IPS-18a (cell line): Measurements from ENCODE around the gene MXRA8.
A peak's percentile ranks its signal among the peaks of the same experiment; 100 is the strongest.

Experiments
- H3K27ac ChIP-seq: one replicate; pipeline ENCODE4 v1.5.1; 2013; ENCODE audit warnings: low read length
- H3K27me3 ChIP-seq: one replicate; pipeline ENCODE4 v1.6.1; 2013; ENCODE audit warnings: mild to moderate bottlenecking, low read length; ENCODE audit not compliant: control insufficient read depth, insufficient read depth
- H3K36me3 ChIP-seq: one replicate; pipeline ENCODE4 v1.6.1; 2013; ENCODE audit warnings: low read depth, low read length; ENCODE audit not compliant: control insufficient read depth
- H3K4me1 ChIP-seq: one replicate; pipeline ENCODE4 v1.6.1; 2013; ENCODE audit warnings: low read depth, low read length; ENCODE audit not compliant: control insufficient read depth
- H3K4me3 ChIP-seq: one replicate; pipeline ENCODE4 v1.5.1; 2013; ENCODE audit warnings: low read length
- H3K9ac ChIP-seq: one replicate; pipeline ENCODE4 v1.6.1; 2013; ENCODE audit warnings: mild to moderate bottlenecking, low read length, moderate library complexity
- H3K9me3 ChIP-seq: one replicate; pipeline ENCODE4 v1.6.1; 2013; ENCODE audit warnings: low read depth, low read length; ENCODE audit not compliant: control insufficient read depth

MXRA8 gene

DNA sequence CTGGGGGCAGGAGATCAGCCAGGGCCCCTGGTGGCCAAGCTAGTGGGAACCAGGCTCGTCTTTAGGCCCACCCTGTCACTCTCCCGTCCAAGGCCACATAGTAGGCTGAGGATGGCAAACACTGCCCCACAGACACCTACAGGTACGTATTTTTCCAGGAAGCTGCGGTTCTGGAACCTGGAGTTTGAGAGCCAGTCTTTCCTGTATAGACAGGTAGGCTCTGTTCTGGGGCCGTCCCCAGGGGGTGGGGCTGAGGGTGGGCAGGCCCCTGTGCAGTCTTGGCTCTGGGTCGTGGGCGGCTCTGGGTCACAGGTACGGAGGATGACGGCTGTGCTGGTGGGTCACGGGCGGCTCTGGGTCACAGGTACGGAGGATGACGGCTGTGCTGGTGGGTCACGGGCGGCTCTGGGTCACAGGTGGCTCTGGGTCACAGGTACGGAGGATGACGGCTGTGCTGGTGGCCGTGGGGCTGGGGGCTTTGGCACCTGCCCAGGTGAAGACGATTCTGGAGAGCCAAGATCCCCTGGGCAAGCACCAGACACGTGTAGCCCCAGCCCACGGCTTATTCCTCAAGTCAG lies 47.8 kb downstream of the MXRA8 start:
- no peaks in the 10 kb centered on the region for H3K9me3 ChIP-seq
- no peak overlapping the region for H3K9ac ChIP-seq
- H3K4me3 ChIP-seq = no peak overlapping the region
- H3K27me3 ChIP-seq = peaks cover 6% of the 10 kb centered on the region
- H3K36me3 ChIP-seq = peaks cover 35% of the 10 kb centered on the region
- no peak overlapping the region for H3K27ac ChIP-seq
- H3K4me1 ChIP-seq = peaks cover 17% of the 10 kb centered on the region

DNA sequence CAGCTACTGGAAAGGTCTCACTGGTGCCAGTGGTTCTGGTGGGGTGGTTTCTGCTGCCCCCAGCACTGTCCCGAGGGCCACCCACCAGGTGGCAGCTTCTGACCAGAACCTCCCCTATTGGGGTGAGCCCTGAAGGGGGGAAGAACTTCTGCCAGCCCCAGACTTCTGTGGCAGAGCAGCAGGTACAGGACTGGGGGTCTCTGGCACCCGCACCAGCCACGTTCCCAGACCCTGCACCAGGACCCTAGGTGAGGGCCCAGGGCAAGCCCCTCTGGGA lies 48.3 kb downstream of the MXRA8 start:
- Histone ChIP-seq H3K9ac (no peak overlapping the region), H3K9me3 (no peaks in the 10 kb centered on the region), H3K27ac (no peak overlapping the region), H3K27me3 (peaks cover 6% of the 10 kb centered on the region), H3K4me3 (peak overlapping the region; percentile 71), H3K4me1 (peaks cover 18% of the 10 kb centered on the region), H3K36me3 (peaks cover 35% of the 10 kb centered on the region)

DNA sequence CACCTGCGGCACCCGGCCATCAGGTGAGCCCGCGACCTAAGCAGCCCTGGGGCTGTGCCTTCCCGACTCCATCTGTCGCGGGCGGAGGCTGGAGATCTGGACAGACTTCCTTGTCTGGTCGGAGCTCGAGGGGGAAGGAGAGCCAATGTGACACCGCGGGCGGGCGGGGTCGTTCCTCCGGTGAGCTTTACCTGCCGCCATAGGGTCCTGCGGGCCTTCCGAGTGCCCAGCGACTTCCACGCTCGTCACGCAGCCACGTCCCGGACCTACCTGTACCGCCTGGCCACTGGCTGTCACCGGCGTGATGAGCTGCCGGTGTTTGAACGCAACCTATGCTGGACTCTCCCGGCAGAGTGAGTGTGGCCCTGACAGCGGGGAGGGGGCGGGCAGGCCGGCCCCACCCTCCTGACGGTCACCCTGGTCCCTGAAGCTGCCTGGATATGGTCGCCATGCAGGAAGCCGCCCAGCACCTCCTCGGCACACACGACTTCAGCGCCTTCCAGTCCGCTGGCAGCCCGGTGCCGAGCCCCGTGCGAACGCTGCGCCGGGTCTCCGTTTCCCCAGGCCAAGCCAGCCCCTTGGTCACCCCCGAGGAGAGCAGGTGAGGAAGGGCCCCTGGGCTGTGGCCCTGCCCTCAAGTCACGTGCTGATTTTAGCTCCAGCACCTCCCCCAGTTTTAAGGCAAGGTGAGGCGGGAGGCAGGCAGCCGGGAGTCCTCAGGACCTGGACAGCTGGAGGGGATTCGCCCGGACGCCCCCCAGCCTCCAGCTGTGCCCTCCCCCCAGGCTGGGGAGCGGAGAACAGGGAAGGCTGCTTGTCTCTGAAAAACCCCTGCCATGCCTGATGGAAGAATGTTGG lies 48.9 kb downstream of the MXRA8 start:
- H3K4me1 ChIP-seq = peaks cover 21% of the 10 kb centered on the region
- H3K4me3 ChIP-seq = peak overlapping the region; percentile 71
- peaks cover 6% of the 10 kb centered on the region for H3K27me3 ChIP-seq
- peak overlapping the region; percentile 61 for H3K9ac ChIP-seq
- H3K36me3 ChIP-seq = peaks cover 30% of the 10 kb centered on the region
- no peak overlapping the region for H3K27ac ChIP-seq
- no peaks in the 10 kb centered on the region for H3K9me3 ChIP-seq

DNA sequence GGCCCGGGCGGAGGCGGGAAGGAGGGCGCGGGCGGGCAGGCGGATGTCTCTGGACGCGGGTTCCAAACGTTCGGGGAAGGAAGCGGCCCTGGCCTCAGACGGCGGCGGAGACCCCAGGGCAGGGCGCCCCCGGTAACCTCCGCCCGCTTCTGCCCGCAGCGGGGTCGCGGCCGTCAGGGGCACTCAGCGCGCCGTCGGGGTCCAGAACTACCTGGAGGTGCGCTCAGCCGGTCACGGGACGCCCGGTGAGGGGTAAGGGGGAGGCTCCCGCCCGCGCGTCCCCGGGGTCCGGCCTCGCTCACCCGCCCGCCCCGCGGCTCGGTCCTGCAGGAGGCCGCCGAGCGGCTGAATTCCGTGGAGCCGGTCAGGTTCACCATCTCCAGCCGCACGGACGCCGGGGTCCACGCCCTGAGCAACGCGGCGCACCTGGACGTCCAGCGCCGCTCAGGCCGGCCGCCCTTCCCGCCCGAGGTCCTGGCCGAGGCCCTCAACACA lies 49.6 kb downstream of the MXRA8 start:
- Histone ChIP-seq H3K27ac (no peak overlapping the region), H3K9me3 (no peaks in the 10 kb centered on the region), H3K36me3 (peaks cover 23% of the 10 kb centered on the region), H3K4me1 (peaks cover 23% of the 10 kb centered on the region), H3K27me3 (peaks cover 6% of the 10 kb centered on the region), H3K4me3 (peak overlapping the region; percentile 71), H3K9ac (peak overlapping the region; percentile 61)

DNA sequence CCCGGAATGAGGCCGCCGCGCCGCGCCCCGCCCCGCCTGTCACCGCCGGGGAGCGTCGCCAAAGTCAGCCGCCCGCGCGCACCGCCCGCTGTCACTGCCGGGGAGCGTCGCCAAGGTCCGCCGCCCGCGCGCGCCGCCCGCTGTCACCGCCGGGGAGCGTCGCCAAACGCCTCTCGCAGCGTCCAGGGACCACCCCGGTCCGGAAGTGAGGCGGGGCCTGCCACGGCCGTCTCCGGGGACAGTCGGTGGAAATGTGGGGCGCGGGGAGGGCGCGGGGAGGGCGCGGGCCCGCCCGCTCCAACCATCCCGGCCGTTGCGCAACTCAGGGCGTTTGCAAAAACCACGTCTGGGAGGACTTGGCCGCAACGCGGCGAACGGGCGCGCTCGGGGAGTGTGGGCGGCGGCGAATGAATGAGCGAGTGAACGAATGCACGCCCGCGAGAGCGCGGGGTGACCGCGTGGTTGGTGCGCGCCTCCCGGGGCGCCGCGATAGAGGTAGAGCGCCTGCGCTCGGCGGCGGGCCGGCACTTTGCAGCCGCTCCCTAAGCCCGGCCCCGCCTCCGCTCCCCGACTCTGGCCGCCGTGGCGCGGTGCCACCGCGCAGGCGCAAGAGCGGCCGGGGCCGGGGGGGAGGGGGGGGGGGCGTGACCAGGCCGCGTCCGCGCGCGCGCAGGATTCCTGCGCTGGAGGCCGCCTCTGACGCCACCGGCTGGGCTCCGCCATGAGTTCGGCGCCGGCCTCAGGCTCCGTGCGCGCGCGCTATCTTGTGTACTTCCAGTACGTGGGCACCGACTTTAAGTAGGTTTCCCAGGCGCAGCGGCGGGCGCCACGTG lies 50.2 kb downstream of the MXRA8 start, which contains the start of the genes ACAP3 and PUSL1:
ACAP3 (minus strand) TSS at position 8 of the 833 bp plus-strand sequence. CDS start 115 bp downstream, outside the sequence.
PUSL1 (plus strand) TSS at position 675 of the 833 bp plus-strand sequence; CDS start at position 722, 47 bp downstream.
- no peak within 1 kb of the TSS for H3K27ac ChIP-seq
- H3K4me3 ChIP-seq = peak within 1 kb of the TSS; percentile 71
- H3K4me1 ChIP-seq = peaks cover 23% of the 10 kb centered on the region
- no peaks in the 10 kb centered on the region for H3K9me3 ChIP-seq
- H3K36me3 ChIP-seq = peaks cover 17% of the 10 kb centered on the region
- H3K9ac ChIP-seq = peak within 1 kb of the TSS; percentile 61
- H3K27me3 ChIP-seq = peaks cover 6% of the 10 kb centered on the region

DNA sequence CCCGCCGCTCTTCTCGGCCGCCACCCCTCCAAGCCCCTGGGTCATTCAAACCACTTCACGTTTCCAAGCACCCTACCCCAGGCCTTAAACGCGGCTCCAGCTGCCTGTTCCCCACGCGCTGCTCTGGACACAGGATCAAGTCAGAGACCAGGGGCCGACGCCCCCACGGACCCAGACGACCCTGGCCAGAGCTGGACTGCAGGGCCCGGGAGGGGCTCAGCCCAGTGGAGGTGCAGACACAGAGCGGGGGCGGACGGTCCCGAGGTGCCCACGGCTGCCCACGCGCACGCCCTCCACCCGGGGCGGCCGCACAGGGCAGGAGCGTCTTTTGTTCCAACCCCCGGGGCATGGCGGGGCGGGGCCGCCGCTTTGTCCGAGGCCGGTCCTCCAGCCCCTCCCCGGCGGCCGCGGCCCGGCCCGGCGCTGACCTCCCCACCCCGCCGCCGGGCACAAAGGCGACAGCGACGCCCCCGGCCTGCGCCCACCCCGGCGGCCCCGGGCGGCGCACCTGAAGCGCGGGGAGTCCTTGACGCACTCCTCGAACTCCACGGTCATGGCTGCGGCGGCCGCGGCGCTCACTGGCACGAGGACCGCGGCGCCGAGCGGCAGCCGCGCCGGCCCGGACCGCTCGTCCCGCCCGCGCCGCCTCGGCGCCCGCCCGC lies 51.0 kb downstream of the MXRA8 start:
- no peaks in the 10 kb centered on the region for H3K9me3 ChIP-seq
- peak overlapping the region; percentile 61 for H3K4me3 ChIP-seq
- peak overlapping the region; percentile 46 for H3K9ac ChIP-seq
- H3K27me3 ChIP-seq = peaks cover 6% of the 10 kb centered on the region
- H3K4me1 ChIP-seq = peaks cover 23% of the 10 kb centered on the region
- H3K36me3 ChIP-seq = peaks cover 10% of the 10 kb centered on the region
- H3K27ac ChIP-seq = no peak overlapping the region

DNA sequence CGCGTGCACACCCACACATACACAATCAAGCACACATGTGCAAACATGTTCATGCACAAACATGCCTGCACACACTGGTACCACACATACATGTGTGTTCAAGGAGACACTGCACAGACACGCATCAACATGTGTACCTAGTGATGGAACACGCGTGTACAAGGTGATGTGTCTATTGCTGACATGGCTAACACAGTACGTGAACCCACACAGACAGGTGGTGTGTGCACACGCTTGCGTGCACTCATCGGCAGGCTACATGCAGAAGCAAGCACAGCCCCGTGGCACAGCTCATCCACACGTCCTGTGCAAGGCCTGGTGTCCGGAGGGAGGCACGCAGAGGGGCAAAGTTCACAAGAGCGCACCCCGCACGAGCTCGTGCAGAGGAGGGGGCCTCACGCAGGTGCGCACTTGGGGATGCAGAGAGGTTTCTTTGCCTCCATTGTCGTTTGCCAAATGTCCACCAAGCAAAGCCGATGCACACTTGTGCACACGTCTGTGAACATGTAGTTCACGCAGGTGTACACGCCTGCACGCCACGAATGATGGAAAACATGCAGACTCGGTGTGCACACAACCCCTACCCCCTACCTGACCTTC lies 51.6 kb downstream of the MXRA8 start:
- Histone ChIP-seq H3K9me3 (no peaks in the 10 kb centered on the region), H3K27ac (no peak overlapping the region), H3K4me1 (peaks cover 23% of the 10 kb centered on the region), H3K36me3 (peaks cover 9% of the 10 kb centered on the region), H3K27me3 (peaks cover 6% of the 10 kb centered on the region), H3K9ac (peak overlapping the region; percentile 46), H3K4me3 (peak overlapping the region; percentile 61)

DNA sequence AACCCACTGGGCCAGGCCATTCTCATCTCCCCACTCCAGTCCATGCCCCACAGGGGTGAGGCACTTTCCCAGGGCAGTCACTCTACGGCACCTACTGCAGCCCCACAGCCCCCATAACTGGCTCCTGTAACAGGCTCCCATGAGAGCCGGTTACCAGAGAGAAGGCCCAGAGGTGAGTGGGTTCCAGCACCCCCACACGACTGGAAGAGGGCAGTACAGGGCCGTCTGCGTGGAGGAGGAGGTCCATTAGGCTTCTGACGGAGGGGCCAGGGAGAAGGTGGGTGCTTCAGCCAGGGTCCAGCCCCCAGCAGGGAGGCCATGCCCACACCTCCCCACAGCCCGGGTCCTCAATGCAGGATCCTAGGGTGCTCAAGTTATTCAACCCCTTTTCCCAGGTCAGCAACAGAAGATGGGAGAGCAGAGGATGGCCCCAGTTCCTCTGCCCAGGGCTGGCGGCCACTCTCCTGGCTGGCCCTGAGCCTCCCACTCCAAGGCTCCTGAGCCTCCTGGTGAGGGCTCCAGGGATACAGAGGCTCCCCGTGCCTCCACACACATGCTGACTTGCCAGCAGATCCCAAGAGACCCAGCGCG lies 52.2 kb downstream of the MXRA8 start:
- Histone ChIP-seq H3K4me1 (peaks cover 23% of the 10 kb centered on the region), H3K27ac (no peak overlapping the region), H3K4me3 (peak overlapping the region; percentile 61), H3K9me3 (no peaks in the 10 kb centered on the region), H3K9ac (no peak overlapping the region), H3K27me3 (peaks cover 6% of the 10 kb centered on the region), H3K36me3 (peaks cover 3% of the 10 kb centered on the region)

DNA sequence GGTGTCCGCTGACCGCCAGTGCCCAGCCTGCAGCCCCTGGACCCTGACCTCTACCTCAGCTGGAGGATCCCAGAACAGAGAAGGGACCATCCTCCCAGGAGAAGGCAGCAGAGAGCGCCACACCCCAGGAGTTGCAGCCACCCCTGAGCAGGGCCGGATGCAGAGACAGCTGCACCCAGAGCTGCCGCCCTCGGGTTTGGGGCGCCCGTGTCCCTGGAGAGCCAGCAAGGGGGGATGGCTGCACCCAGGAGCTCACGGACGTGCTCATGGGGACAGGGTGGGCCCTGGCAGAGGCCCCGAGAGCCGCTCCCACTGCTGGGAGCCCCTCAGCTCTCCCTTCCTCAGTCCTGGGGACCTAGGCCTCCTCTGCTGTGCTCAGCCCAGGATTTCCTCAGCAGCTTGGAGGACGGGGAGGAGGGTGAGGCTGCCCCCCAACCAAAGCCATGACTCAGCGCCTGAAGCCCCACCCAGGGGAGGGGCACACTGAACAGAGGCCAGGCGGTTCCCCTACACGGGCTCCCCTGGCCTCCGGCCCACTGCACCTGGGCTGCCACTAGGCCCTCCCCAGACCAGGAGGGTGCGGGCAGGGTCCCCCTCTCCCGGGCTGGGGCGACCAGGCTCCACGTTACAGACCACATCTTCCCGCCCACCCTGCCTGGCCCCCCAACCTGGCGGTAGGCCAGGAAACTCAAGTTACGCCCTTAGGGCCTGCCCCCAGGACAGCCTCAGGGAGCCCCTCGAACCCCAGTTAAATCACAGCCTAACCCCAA lies 52.9 kb downstream of the MXRA8 start:
- no peaks in the 10 kb centered on the region for H3K36me3 ChIP-seq
- no peak overlapping the region for H3K9ac ChIP-seq
- H3K9me3 ChIP-seq = no peaks in the 10 kb centered on the region
- H3K27ac ChIP-seq = no peak overlapping the region
- H3K4me1 ChIP-seq = peaks cover 23% of the 10 kb centered on the region
- peaks cover 6% of the 10 kb centered on the region for H3K27me3 ChIP-seq
- peak overlapping the region; percentile 37 for H3K4me3 ChIP-seq
